CD4-positive, alpha-beta T cell treated with Interleukin-4 for 4 hours (primary cell): ENCODE data around the gene ATAD5.
"Not testable (repeated sequence)": the region's sequence is repeated elsewhere in the genome, so short reads cannot be mapped to it uniquely, and the experiment has no call there.

ENCODE experiments used
- DNase-seq: peaks from one replicate; pipeline ENCODE4 v3.0.0-alpha.2; 2020

ATAD5 gene

DNA sequence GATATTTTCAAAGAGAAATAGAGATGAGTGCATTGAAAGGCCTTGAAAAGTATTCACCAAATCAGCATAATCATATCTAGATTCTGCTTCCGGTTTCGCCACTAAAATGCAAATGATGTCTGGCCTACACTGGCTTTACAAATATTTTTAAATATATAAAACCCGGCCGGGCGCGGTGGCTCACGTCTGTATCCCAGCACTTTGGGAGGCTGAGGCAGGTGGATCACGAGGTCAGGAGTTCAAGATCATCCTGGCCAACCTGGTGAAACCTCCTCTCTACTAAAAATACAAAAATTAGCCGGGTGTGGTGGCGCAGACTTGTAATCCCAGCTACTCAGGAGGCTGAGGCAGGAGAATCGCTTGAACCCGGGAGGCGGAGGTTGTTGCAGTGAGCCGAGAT, 8.8 kb upstream of the ATAD5 start:
- DNase-seq: peak; percentile 43

- DNase-seq: no peak
Measured at GRCh38 chr17:30823421-30823820, 8.3 kb upstream of the ATAD5 start.

GRCh38 chr17:30824002-30824355, 7.8 kb upstream of the ATAD5 start:
- DNase-seq: no peak

GRCh38 chr17:30824356-30825145, 7.2 kb upstream of the ATAD5 start, which contains the start of gene CRLF3:
Gene CRLF3, minus strand, starts transcription at chr17:30824692. Its CDS starts 41 bp downstream, at chr17:30824651.
- DNase-seq: peak; percentile 88

GRCh38 chr17:30827082-30827481, 4.7 kb upstream of the ATAD5 start:
- no peak for DNase-seq

GRCh38 chr17:30829022-30829421, 2.7 kb upstream of the ATAD5 start:
- no peak for DNase-seq

DNA sequence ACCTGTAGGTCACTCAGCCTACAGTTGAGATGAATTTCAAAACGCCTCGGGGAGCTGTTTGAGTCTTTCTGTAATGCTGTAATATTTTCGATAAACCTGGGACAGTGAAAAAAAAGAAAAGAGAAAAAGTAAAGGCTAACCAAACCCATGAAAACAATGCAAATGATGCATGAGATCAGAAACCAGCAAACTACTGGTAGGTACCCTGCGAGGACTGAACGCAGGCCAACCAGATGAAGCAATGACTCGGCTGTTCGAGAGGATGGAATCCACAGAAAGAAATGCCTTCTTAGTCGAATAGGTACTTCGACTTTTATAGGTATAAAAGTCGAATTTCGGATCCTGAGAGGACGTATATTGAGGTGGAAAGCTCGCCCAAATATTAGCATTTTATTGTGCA, 509 bp upstream of the ATAD5 start:
- DNase-seq: no peak

GRCh38 chr17:30832438-30833124, 815 bp downstream of the ATAD5 start:
- no peak for DNase-seq

DNA sequence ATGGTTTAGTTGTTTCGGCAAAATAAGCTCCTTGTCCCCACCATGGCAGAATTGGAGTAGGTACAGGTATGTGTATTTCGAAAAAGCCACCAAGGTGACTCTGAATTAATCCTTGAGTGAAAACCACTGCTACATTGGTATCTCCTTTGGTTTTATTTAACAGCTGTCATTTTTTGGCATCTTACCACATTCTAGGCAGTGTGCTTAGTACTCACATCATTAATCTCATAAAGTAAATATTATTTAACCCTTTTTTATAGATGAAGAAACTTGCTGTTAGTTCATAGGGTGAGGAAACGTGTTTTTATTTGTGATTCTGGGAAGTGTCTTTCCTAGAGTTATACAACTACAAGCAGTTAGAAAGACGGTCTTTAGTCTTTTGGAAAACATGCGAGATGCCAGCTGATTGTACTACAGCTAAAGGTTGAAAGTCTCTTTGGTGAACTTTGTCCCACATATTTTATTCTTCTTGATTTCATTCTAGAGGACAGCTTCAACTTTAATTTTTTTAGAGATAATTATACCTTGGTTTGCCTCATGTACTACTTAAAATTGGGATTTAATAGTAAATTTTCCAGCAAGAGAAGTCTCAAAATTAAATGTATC, 6.5 kb downstream of the ATAD5 start:
- DNase-seq: no peak

DNA sequence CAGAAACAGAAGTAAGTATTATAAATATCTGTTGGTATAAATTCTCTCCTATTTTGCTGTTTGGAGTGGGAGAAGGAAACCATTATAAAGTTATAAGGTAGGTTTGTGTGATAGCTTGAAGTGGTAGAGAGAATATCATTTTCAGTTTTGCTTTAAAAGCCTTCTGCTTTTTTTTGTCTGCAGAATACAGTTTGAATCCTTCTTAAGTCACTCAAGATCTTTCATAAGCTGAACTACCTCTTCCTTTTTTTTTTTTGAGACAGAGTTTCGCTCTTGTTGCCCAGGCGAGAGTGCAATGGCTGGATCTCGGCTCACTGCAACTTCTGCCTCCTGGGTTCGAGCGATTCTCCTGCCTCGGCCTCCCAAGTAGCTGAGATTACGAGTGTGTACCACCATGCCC, 9.0 kb downstream of the ATAD5 start:
- DNase-seq: no peak

DNA sequence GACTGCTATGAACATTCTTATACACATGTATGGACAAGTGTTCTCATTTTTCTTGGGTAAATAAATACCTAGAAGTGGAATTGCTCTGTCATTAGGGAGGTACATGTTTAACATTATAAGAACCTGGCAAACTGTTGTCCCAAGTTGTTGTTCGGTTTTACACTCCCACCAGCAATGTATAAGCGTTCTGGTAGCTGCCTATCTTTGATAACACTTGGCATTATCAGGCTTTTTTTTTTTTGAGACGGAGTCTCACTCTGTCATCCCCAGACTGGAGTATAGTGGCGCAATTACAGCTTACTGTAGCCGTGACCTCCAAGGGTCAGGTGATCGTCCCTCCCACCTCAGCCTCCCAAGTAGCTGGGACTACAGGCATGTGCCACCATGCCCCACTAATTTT, 16.3 kb downstream of the ATAD5 start:
- DNase-seq: no peak

DNA sequence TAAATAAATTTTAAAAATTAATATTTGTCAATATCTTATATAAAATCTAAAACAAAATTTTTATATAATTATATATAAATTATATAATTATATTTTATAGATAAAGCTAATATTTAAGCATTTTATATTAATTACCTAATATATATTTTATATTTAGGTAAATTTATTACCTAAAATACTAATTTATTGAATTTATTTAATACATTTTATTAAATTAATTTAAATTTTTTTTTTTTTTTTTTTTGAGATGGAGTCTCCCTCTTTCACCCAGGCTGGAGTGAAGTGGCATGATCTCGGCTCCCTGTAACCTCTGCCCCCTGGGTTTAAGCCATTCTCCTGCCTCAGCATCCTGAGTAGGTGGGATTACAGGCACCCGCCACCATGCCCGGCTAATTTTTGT, 22.4 kb downstream of the ATAD5 start:
- DNase-seq: no peak

- DNase-seq: no peak
Measured at GRCh38 chr17:30858556-30859250, 26.9 kb downstream of the ATAD5 start.

GRCh38 chr17:30864636-30865035, 32.9 kb downstream of the ATAD5 start:
- DNase-seq: no peak

DNA sequence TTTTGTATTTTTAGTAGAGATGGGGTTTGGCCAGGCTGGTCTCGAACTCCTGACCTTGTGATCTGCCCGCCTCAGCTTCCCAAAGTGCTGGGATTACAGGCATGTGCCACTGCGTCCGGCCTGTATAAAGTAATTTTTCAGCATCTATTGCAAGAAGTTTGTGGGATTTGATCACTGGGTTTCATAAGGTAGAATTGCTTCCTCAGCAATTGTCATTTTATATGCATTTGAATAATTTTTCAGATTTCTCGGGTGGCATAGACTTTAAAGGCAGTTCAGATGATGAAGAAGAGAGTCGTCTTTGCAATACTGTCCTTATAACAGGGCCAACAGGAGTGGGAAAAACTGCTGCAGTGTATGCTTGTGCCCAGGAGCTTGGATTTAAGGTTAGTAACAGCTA, 37.2 kb downstream of the ATAD5 start:
- no peak for DNase-seq

GRCh38 chr17:30886187-30886586, 54.4 kb downstream of the ATAD5 start:
- DNase-seq: no peak

- no peak for DNase-seq
Measured at GRCh38 chr17:30894236-30894635, 62.5 kb downstream of the ATAD5 start.

DNA sequence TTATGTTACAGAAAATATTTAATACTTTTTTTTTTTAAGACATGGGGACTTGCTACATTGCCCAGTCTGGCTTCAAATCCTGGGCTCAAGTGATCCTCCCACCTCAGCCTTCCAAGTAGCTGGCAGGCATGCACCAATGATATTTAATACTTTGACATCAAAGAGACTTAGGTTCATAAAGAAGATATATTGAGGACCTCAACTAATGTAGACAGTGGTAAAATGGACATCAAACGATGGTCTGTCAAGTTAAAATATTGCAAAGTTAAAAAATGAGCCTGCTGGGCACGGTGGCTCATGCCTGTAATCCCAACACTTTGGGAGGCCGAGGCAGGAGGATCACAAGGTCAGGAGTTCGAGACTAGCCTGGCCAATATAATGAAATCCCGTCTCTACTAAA, 65.5 kb downstream of the ATAD5 start:
- DNase-seq: no peak

- peak; percentile 3 for DNase-seq
Measured at GRCh38 chr17:30905742-30906100, 74.0 kb downstream of the ATAD5 start.

- DNase-seq: peak; percentile 89
Measured at GRCh38 chr17:30906101-30906911, 74.5 kb downstream of the ATAD5 start, which contains the start of gene TEFM. Gene TEFM, minus strand, starts transcription at chr17:30906238. Its CDS starts 40 bp downstream, at chr17:30906198.

GRCh38 chr17:30908717-30909420, 77.1 kb downstream of the ATAD5 start:
- DNase-seq: no peak

DNA sequence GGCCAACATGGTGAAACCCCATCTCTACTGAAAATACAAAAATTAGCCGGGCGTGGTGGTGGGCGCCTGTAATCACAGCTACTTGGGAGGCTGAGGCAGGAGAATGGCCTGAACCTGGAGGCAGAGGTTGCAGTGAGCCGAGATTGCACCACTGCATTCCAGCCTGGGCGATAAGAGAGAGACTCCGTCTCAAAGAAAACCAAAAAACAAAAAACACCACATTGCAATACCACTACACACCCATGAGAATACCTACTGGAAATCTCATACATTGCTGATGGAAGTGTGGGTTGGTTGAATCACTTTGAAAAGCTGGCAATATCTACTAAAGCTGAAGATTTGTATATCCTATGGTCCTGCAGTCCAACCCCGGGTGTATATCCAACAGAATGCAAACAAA, 78.4 kb downstream of the ATAD5 start:
- DNase-seq: not testable (repeated sequence)
